Right ventricle myocardium inferior (tissue), 1 donor: ENCODE measurements around the gene CD38. TPM values are rescaled to one million over a fixed set of nuclear protein-coding genes. Genes with fewer than 3 reads are reported as not detected.
A peak's percentile ranks its signal among the peaks of the same experiment; 100 is the strongest.
"Not testable (repeated sequence)": the region's sequence is repeated elsewhere in the genome, so short reads cannot be mapped to it uniquely, and the experiment has no call there.

ENCODE experiments used
- ATAC-seq: fragments of 200-7000 bp; cut with Tn5 transposase; one replicate; pipeline ENCODE4 v1.9.1; 2020; ENCODE audit warnings: mild to moderate bottlenecking, moderate library complexity
- DNase-seq: peaks from one replicate; pipeline ENCODE4 v3.0.0; 2021; ENCODE audit errors: missing footprints
- intact Hi-C: fragments of 100-400 bp; cut with DNase I; formaldehyde crosslinking; loops from one replicate; pipeline ENCODE4 v1.11.0; 2022
- total RNA-seq: library from RNA; stranded (reverse); fragmentation: NEBNext Ultra II Directional; extraction: Animal tissue kit (Norgen Biotek cat#: 25700); gene quantifications from one replicate; pipeline ENCODE4 v1.2.1, GENCODE V29; 2021
- donor health status: DM: no; HTN: yes; CAD: no; lungs with severe emphysema.

CD38 gene
- total RNA-seq, 1 donor from 2014 or later, result 2.2 TPM

GRCh38 chr4:15792974-15793373, 14.8 kb downstream of the CD38 start:
- DNase-seq, result no peak
- ATAC-seq, result peak; percentile 74
- intact Hi-C loops, result no loop called here

GRCh38 chr4:15793506-15794363, 15.6 kb downstream of the CD38 start:
- intact Hi-C loops, result no loop called here
- ATAC-seq (peak; percentile 75), DNase-seq (no peak)

- peak; percentile 70 for ATAC-seq
- intact Hi-C loops, result no loop called here
- DNase-seq, result no peak
Observed at GRCh38 chr4:15794426-15794825, 16.3 kb downstream of the CD38 start.

GRCh38 chr4:15794905-15795304, 16.8 kb downstream of the CD38 start:
- intact Hi-C loops, result no loop called here
- DNase-seq (no peak), ATAC-seq (no peak)

- no peak for ATAC-seq
- DNase-seq, result no peak
- intact Hi-C loops, result no loop called here
Observed at GRCh38 chr4:15797320-15797719, 19.2 kb downstream of the CD38 start.

- no peak for ATAC-seq
- intact Hi-C loops, result no loop called here
- DNase-seq, result no peak
Observed at GRCh38 chr4:15799141-15799540, 21.0 kb downstream of the CD38 start.

GRCh38 chr4:15799701-15800100, 21.6 kb downstream of the CD38 start:
- intact Hi-C loops, result loop anchor here (10.0 kb wide), 1 partner anchor 465 kb away; no protein-coding TSS in a partner anchor
- ATAC-seq (no peak), DNase-seq (no peak)

GRCh38 chr4:15802497-15802896, 24.4 kb downstream of the CD38 start:
- DNase-seq, ATAC-seq: not testable (repeated sequence)
- intact Hi-C loops, result loop anchor here (2.0 to 10.0 kb wide), 2 partner anchors 200 to 462 kb away; no protein-coding TSS in a partner anchor

- peak; percentile 82 for ATAC-seq
- no peak for DNase-seq
- intact Hi-C loops, result loop anchor here (1.0 to 10.0 kb wide), 3 partner anchors 76 to 459 kb away; no protein-coding TSS in a partner anchor
Observed at GRCh38 chr4:15805583-15806517, 27.7 kb downstream of the CD38 start.

GRCh38 chr4:15809058-15809457, 30.9 kb downstream of the CD38 start:
- no peak for DNase-seq
- ATAC-seq, result no peak
- intact Hi-C loops, result loop anchor here (5.0 to 10.0 kb wide), 2 partner anchors 73 to 456 kb away; no protein-coding TSS in a partner anchor

GRCh38 chr4:15809466-15809865, 31.3 kb downstream of the CD38 start:
- intact Hi-C loops, result loop anchor here (5.0 to 10.0 kb wide), 2 partner anchors 73 to 455 kb away; no protein-coding TSS in a partner anchor
- ATAC-seq, result no peak
- DNase-seq, result no peak

GRCh38 chr4:15811703-15812337, 33.7 kb downstream of the CD38 start:
- intact Hi-C loops, result no loop called here
- ATAC-seq (no peak), DNase-seq (no peak)

GRCh38 chr4:15832523-15833451, 54.7 kb downstream of the CD38 start:
- ATAC-seq, result no peak
- intact Hi-C loops, result no loop called here
- no peak for DNase-seq

- ATAC-seq (peak; percentile 96), DNase-seq (no peak)
- intact Hi-C loops, result no loop called here
Observed at GRCh38 chr4:15833801-15834200, 55.7 kb downstream of the CD38 start.

GRCh38 chr4:15836362-15836761, 58.2 kb downstream of the CD38 start:
- ATAC-seq (no peak), DNase-seq (no peak)
- intact Hi-C loops, result no loop called here

- intact Hi-C loops, result no loop called here
- ATAC-seq (no peak), DNase-seq (no peak)
Observed at GRCh38 chr4:15837591-15837990, 59.5 kb downstream of the CD38 start.

GRCh38 chr4:15841194-15841730, 63.1 kb downstream of the CD38 start:
- ATAC-seq, DNase-seq, intact Hi-C loops: not testable (repeated sequence)
